ENCODE measurements around the gene NFASC. TPM values are rescaled to one million over a fixed set of nuclear protein-coding genes. Genes with fewer than 3 reads are reported as not detected.

Gene NFASC
- total RNA-seq, 1 donor from 2014 or later = 29.6 TPM

GRCh38 chr1:205009670-205010069 is 139.0 kb downstream of the NFASC start:
- no peak for FAIRE-seq

GRCh38 chr1:205012391-205013140 is 141.9 kb downstream of the NFASC start:
- peak overlapping the region; percentile 40 for H3K4me3 Mint-ChIP-seq (ENCODE audit: unreplicated experiment)
- Histone ChIP-seq H3K36me3 (ENCODE audit: insufficient read depth, low read length) (no peaks in the 10 kb centered on the region), H3K4me3 (ENCODE audit: insufficient read depth, low read depth, low read length) (no peak overlapping the region), H3K9me3 (ENCODE audit: insufficient read depth, low read depth, low read length) (no peaks in the 10 kb centered on the region), H3K27me3 (ENCODE audit: insufficient read depth, low read length) (no peaks in the 10 kb centered on the region), H3K4me1 (ENCODE audit: insufficient read depth, low read length) (peaks cover 6% of the 10 kb centered on the region), H3K4me2 (ENCODE audit: low read length) (no peak overlapping the region), H3K27ac (ENCODE audit: low read depth, low read length) (no peak overlapping the region), H3K9ac (ENCODE audit: low read length) (no peak overlapping the region), H3K79me2 (ENCODE audit: insufficient read depth, low read length) (no peaks in the 10 kb centered on the region), H4K20me1 (ENCODE audit: insufficient read depth, low read length) (no peaks in the 10 kb centered on the region), H2AFZ (ENCODE audit: low read depth, low read length) (no peak overlapping the region)
- H3K36me3 Mint-ChIP-seq (ENCODE audit: low read depth, unreplicated experiment) = peaks cover 7% of the 10 kb centered on the region
- TF ChIP-seq EZH2 (IDR thresholded peaks at IDR 0.05; ENCODE audit: insufficient read depth, low read length) = no peak
- TF ChIP-seq, protein P1, sequence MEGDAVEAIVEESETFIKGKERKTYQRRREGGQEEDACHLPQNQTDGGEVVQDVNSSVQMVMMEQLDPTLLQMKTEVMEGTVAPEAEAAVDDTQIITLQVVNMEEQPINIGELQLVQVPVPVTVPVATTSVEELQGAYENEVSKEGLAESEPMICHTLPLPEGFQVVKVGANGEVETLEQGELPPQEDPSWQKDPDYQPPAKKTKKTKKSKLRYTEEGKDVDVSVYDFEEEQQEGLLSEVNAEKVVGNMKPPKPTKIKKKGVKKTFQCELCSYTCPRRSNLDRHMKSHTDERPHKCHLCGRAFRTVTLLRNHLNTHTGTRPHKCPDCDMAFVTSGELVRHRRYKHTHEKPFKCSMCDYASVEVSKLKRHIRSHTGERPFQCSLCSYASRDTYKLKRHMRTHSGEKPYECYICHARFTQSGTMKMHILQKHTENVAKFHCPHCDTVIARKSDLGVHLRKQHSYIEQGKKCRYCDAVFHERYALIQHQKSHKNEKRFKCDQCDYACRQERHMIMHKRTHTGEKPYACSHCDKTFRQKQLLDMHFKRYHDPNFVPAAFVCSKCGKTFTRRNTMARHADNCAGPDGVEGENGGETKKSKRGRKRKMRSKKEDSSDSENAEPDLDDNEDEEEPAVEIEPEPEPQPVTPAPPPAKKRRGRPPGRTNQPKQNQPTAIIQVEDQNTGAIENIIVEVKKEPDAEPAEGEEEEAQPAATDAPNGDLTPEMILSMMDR (IDR thresholded peaks at IDR 0.05; ENCODE audit: insufficient read depth, low read depth, low read length) = no peak
- no peak overlapping the region for H3K27ac Mint-ChIP-seq (ENCODE audit: unreplicated experiment)
- H3K4me1 Mint-ChIP-seq (ENCODE audit: low read depth, unreplicated experiment) = peaks cover 24% of the 10 kb centered on the region
- H3K27me3 Mint-ChIP-seq (ENCODE audit: low read depth, unreplicated experiment) = peaks cover 41% of the 10 kb centered on the region
- DNase-seq (ENCODE audit: low read depth) (no peak), FAIRE-seq (no peak)
- H3K9me3 Mint-ChIP-seq (ENCODE audit: unreplicated experiment) = no peaks in the 10 kb centered on the region

More at GRCh38 chr1:205009670-205010069, 139.0 kb downstream of the NFASC start:
- Histone ChIP-seq H3K4me2 (ENCODE audit: low read length) (no peak overlapping the region), H3K27me3 (ENCODE audit: insufficient read depth, low read length) (no peaks in the 10 kb centered on the region), H3K9ac (ENCODE audit: low read length) (no peak overlapping the region), H3K9me3 (ENCODE audit: insufficient read depth, low read depth, low read length) (no peaks in the 10 kb centered on the region), H3K36me3 (ENCODE audit: insufficient read depth, low read length) (no peaks in the 10 kb centered on the region), H4K20me1 (ENCODE audit: insufficient read depth, low read length) (no peaks in the 10 kb centered on the region), H3K27ac (ENCODE audit: low read depth, low read length) (no peak overlapping the region), H3K4me3 (ENCODE audit: insufficient read depth, low read depth, low read length) (no peak overlapping the region), H3K4me1 (ENCODE audit: insufficient read depth, low read length) (peaks cover 6% of the 10 kb centered on the region), H3K79me2 (ENCODE audit: insufficient read depth, low read length) (no peaks in the 10 kb centered on the region), H2AFZ (ENCODE audit: low read depth, low read length) (no peak overlapping the region)
- TF ChIP-seq EZH2 (IDR thresholded peaks at IDR 0.05; ENCODE audit: insufficient read depth, low read length) = no peak
- TF ChIP-seq, protein P1 (IDR thresholded peaks at IDR 0.05; ENCODE audit: insufficient read depth, low read depth, low read length) = no peak
- Mint-ChIP-seq H3K36me3 (ENCODE audit: low read depth, unreplicated experiment) (peaks cover 4% of the 10 kb centered on the region), H3K27me3 (ENCODE audit: low read depth, unreplicated experiment) (peaks cover 39% of the 10 kb centered on the region), H3K4me1 (ENCODE audit: low read depth, unreplicated experiment) (peaks cover 24% of the 10 kb centered on the region), H3K27ac (ENCODE audit: unreplicated experiment) (no peak overlapping the region), H3K4me3 (ENCODE audit: unreplicated experiment) (no peak overlapping the region), H3K9me3 (ENCODE audit: unreplicated experiment) (no peaks in the 10 kb centered on the region)
- no peak for DNase-seq (ENCODE audit: low read depth)

Data from astrocyte (in vitro differentiated cells and primary cell).